CD4-positive, alpha-beta T cell treated with Interleukin-4 for 1 hour (primary cell): Measurements from ENCODE around the gene BNIP3.

Source experiments
- DNase-seq, 2 donors: peaks; one replicate each; pipeline ENCODE4 v3.0.0-alpha.2; 2020 to 2022

Gene BNIP3

GRCh38 chr10:131949041-131949862 lies 32.5 kb downstream of the BNIP3 start:
- no peak for DNase-seq

- DNase-seq = no peak
Observed at GRCh38 chr10:131948501-131948900, 33.2 kb downstream of the BNIP3 start.

GRCh38 chr10:131947631-131948347 lies 33.9 kb downstream of the BNIP3 start:
- DNase-seq = no peak

GRCh38 chr10:131946880-131947279 lies 34.8 kb downstream of the BNIP3 start:
- peak in 1 of 2 donors; percentile 2 for DNase-seq

- DNase-seq = peak in 1 of 2 donors; percentile 0
Observed at GRCh38 chr10:131946321-131946751, 35.4 kb downstream of the BNIP3 start.

GRCh38 chr10:131944976-131945695 lies 36.6 kb downstream of the BNIP3 start:
- DNase-seq = peak in 1 of 2 donors; percentile 10

GRCh38 chr10:131944412-131944811 lies 37.3 kb downstream of the BNIP3 start:
- DNase-seq = no peak

GRCh38 chr10:131943021-131943814 lies 38.5 kb downstream of the BNIP3 start:
- DNase-seq = peak in 1 of 2 donors; percentile 19

- DNase-seq = no peak
Observed at GRCh38 chr10:131942455-131942854, 39.3 kb downstream of the BNIP3 start.

- no peak for DNase-seq
Observed at GRCh38 chr10:131938681-131939080, 43.0 kb downstream of the BNIP3 start.

- DNase-seq = no peak
Observed at GRCh38 chr10:131937836-131938235, 43.9 kb downstream of the BNIP3 start.

GRCh38 chr10:131936736-131937135 lies 45.0 kb downstream of the BNIP3 start:
- no peak for DNase-seq

- DNase-seq = no peak
Observed at GRCh38 chr10:131936294-131936693, 45.4 kb downstream of the BNIP3 start.

- DNase-seq = no peak
Observed at GRCh38 chr10:131935260-131935659, 46.5 kb downstream of the BNIP3 start.

GRCh38 chr10:131934769-131935168 lies 47.0 kb downstream of the BNIP3 start:
- DNase-seq = no peak

GRCh38 chr10:131933696-131934086 lies 48.0 kb downstream of the BNIP3 start:
- no peak for DNase-seq

GRCh38 chr10:131933016-131933695 lies 48.6 kb downstream of the BNIP3 start:
- no peak for DNase-seq

GRCh38 chr10:131931981-131932380 lies 49.7 kb downstream of the BNIP3 start:
- no peak for DNase-seq

- no peak for DNase-seq
Observed at GRCh38 chr10:131930586-131931330, 51.0 kb downstream of the BNIP3 start.

GRCh38 chr10:131930150-131930549 lies 51.6 kb downstream of the BNIP3 start:
- DNase-seq = no peak
